ENCODE data around the gene CISD1. TPM values are rescaled to one million over a fixed set of nuclear protein-coding genes. Genes with fewer than 3 reads are reported as not detected.

CISD1 gene
- total and polyA plus RNA-seq, 9 of the 15 experiments (the other 6 are each of a cell fraction or from before 2014, with no cell fraction given), result 35.8 to 342 (median 118) TPM

GRCh38 chr10:58253184-58253583 is 15.8 kb upstream of the CISD1 start:
- ChIA-PET CTCF (ENCODE audit: low intra/inter-chr PET ratio) (no interaction called here), POLR2A (interaction anchor here (1.3 kb wide), 1 partner anchor 10 kb away, joined by 4 read pairs; no protein-coding TSS in a partner anchor)
- ATAC-seq, result no peak
- in situ Hi-C loops (cut with MboI) (no loop called here), intact Hi-C loops (cut with micrococcal nuclease) (no loop called here)
- Histone ChIP-seq H2AFZ (ENCODE audit: low read depth, low read length) (no peak overlapping the region), H3K27me3 (ENCODE audit: control insufficient read depth in 2 of 2, insufficient read depth in 2 of 2, low read length in 2 of 2) (no peaks in the 10 kb centered on the region), H3K79me2 (ENCODE audit: control insufficient read depth, insufficient read depth, low read length) (peaks cover 5% of the 10 kb centered on the region; the same call in 1 of the 3 replicates), H3K27ac (ENCODE audit: extremely low read depth, low read depth, low read length) (no peak overlapping the region), H4K20me1 (replicated peaks; ENCODE audit: control insufficient read depth, insufficient read depth, low read length) (no peaks in the 10 kb centered on the region), H3K9me1 (ENCODE audit: control insufficient read depth, insufficient read depth, low read length) (no peaks in the 10 kb centered on the region), H3K4me3 (no peak overlapping the region), H3K9ac (ENCODE audit: insufficient read depth in 1 of 2, low read depth in 2 of 2, low read length in 2 of 2) (no peak overlapping the region), H3K4me1 (replicated peaks in 1 of 2; ENCODE audit: control insufficient read depth in 2 of 2, insufficient read depth in 2 of 2, low read length in 2 of 2) (no peaks in the 10 kb centered on the region), H3K9me3 (replicated peaks; ENCODE audit: control insufficient read depth, insufficient read depth, low read depth, low read length) (no peaks in the 10 kb centered on the region), H3K4me2 (ENCODE audit: insufficient read depth, low read length) (no peak overlapping the region), H3K36me3 (ENCODE audit: control insufficient read depth, insufficient read depth, low read length) (no peaks in the 10 kb centered on the region)
- BruUV-seq (replicated peaks), result no TSS peak
- DNase-seq (ENCODE audit: extremely low read depth in 1 of 4, low spot score in 3 of 4), result no peak
- 86% methylated on average over 4 of the region's 4 CpGs for WGBS (ENCODE audit: insufficient coverage, low coverage, missing lambda C conversion rate)
- TF ChIP-seq RBM25 (IDR thresholded peaks at IDR 0.05; ENCODE audit: low read depth, low read length, severe bottlenecking) (no peak), XRCC5 (IDR thresholded peaks at IDR 0.05; ENCODE audit: low read depth, low read length) (no peak), ZNF408 (CRISPR knock-in tag; IDR thresholded peaks at IDR 0.05; ENCODE audit: low read depth) (no peak), HOXB6 (CRISPR knock-in tag; IDR thresholded peaks at IDR 0.05; ENCODE audit: borderline replicate concordance) (no peak), RFX5 (IDR thresholded peaks at IDR 0.05; ENCODE audit: low read depth, low read length) (no peak), DMBX1 (CRISPR knock-in tag; IDR thresholded peaks at IDR 0.05; ENCODE audit: borderline replicate concordance) (no peak), RNF2 (IDR thresholded peaks at IDR 0.05) (no peak), GABPB2 (CRISPR knock-in tag; conservative IDR thresholded peaks at IDR 0.05) (no peak), ILK (tag; IDR thresholded peaks at IDR 0.05; ENCODE audit: borderline replicate concordance, low read depth) (no peak)
- no peak for FAIRE-seq
